AG09309 (cell line): ENCODE measurements around the gene CEP41.
"Not testable (repeated sequence)": the region's sequence is repeated elsewhere in the genome, so short reads cannot be mapped to it uniquely, and the experiment has no call there.

Experiments
- DNase-seq: peaks from one replicate; pipeline ENCODE4 v3.0.0-alpha.2; 2010; ENCODE audit warnings: low read depth
- H3K4me3 ChIP-seq: 2 replicates; pipeline ENCODE4 v1.5.1; 2011; ENCODE audit warnings: mild to moderate bottlenecking, low read depth, low read length, moderate library complexity; ENCODE audit not compliant: control insufficient read depth
- TF ChIP-seq, protein P1 (sequence below): IDR thresholded peaks from 2 replicates; pipeline ENCODE4 v1.5.1; 2011; ENCODE audit warnings: mild to moderate bottlenecking, low read depth, low read length, inconsistent platforms; ENCODE audit not compliant: insufficient read depth, control insufficient read depth; ENCODE audit errors: missing control alignments

Gene CEP41

DNA sequence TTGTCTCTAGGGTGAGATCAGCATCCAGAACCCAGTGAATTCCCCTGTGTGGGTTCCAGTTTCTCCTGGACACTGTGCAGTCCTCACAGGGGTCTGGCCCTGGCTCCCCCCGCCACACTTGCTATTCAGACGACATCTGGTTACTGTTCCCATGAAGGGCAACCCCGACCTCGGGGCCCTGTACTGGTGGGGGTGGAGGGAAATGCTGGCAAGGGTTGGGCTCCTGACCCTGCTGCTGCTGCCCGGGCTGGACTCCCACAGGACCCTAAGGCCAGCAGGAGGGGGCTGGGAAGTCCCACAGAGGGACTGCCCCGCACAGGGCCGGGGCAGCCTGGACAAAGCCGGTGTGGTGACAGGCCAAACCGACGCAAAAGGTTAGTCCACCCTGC, 61.3 kb downstream of the CEP41 start:
- no peak overlapping the region for H3K4me3 ChIP-seq
- DNase-seq: no peak
- TF ChIP-seq, protein P1, sequence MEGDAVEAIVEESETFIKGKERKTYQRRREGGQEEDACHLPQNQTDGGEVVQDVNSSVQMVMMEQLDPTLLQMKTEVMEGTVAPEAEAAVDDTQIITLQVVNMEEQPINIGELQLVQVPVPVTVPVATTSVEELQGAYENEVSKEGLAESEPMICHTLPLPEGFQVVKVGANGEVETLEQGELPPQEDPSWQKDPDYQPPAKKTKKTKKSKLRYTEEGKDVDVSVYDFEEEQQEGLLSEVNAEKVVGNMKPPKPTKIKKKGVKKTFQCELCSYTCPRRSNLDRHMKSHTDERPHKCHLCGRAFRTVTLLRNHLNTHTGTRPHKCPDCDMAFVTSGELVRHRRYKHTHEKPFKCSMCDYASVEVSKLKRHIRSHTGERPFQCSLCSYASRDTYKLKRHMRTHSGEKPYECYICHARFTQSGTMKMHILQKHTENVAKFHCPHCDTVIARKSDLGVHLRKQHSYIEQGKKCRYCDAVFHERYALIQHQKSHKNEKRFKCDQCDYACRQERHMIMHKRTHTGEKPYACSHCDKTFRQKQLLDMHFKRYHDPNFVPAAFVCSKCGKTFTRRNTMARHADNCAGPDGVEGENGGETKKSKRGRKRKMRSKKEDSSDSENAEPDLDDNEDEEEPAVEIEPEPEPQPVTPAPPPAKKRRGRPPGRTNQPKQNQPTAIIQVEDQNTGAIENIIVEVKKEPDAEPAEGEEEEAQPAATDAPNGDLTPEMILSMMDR: no peak

DNA sequence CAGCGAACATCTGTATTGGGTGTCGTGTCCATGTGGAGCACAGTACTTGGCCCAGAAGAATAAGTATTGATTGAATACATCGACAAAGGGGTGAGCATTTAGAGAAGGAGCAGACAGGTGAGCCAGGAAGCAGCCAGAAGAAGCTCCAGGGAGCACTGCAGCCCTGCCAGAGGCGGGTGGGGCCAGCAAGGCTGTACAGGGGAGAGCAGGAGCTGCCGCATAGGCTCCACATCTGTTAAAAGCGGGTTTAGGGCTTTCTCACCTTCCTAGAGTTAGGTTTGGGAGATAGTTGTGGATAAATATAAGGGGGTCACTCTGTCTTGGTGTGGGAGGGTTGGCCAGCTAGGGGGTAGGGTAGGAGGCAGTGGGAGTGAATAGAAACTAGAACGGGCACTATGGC, 61.8 kb downstream of the CEP41 start:
- DNase-seq: no peak
- no peak overlapping the region for H3K4me3 ChIP-seq
- TF ChIP-seq, protein P1: no peak

DNA sequence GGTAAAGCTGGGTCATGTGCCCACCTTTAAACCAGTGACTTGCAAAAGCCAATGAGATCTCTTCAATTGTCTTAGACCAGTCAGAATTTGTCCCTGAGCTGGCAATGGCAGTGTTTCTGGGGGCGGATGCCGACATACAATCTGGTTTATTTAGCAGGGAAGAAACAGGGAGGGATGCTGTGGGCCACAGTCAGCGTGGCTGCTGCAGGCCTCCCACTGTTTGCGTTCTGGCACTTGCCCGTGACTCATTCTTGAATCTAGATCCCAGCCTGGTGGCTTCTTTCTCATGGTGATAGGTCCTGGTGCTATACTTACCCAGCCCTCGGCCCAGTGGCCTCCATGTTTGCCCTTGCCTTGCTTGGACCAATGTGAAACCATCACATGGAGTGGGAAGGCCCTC, 63.6 kb downstream of the CEP41 start:
- TF ChIP-seq, protein P1: no peak
- no peak for DNase-seq
- no peak overlapping the region for H3K4me3 ChIP-seq

DNA sequence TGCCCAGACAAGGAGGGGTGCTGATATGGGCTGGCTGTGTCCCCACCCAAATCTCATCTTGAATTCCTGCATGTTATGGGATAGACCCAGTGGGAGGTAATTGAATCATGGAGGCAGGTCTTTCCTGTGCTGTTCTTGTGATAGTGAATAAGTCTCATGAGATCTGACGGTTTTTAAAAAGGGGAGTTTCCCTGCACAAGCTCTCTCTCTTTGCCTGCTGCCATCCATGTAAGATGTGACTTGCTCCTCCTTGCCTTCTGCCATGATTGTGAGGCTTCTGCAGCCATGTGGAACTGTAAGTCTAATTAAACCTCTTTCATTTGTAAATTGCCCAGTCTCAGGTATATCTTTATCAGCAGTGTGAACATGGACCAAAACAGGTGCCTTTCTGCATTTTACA, 64.4 kb downstream of the CEP41 start:
- not testable (repeated sequence) for DNase-seq, H3K4me3 ChIP-seq

DNA sequence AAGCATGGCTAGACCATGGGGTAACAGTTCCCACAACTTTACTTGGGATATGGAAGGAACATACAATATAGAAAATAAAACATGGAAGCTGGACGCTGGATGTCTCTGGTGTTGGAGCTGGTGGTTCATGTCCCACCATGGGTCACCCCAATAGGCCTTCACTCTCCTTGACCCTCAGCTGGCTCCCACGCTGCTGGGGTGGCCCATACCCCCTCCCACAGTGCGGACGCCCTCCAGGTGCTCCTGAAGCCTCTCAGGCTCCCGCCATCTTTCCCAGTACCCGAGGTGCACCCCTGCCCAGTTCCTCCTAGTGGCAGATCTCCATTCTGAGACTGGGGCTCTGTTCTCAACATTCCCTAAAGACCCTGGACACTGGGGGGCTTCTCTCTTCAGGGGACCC, 66.3 kb downstream of the CEP41 start:
- TF ChIP-seq, protein P1: no peak

DNA sequence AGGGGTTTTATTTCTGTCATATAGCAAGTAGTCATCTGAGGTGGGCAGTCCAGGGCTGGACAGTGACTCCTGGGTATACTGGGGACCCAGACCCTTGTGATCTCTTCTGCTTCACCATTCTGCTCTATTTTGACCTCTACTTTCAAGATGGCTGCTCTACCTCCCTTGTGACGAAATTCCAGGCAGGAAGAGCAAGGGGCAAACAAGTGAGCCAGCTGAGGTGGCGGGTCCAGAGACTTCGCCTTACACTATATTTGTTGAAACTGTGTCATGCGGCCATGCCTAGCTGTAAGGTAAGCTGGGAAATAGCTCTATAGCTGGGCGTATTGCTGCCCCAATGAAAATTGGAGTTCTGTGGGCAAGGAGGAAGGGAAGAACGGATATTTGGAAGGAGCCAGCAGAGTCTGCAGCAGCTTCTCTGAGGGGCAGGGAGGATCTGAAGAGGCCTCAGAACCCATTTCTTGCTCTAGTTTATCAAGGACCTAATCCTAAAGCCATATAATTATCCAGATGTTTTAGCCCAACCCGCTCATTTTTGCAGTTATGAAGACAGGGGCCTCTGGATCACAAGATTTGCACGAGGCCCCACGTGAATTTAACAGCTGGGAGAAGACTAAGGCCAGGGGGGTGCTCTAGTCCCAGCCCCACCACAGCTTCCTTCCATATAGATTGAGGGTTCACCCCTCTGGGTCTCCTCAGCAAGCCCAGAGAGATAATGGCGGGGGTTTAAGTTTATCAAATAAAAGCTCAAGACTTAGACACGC, 68.2 kb downstream of the CEP41 start:
- H3K4me3 ChIP-seq: no peak overlapping the region
- DNase-seq: no peak
- TF ChIP-seq, protein P1: no peak

More for the DNA sequence above, 66.3 kb downstream of the CEP41 start:
- H3K4me3 ChIP-seq: no peak overlapping the region
- DNase-seq: no peak

DNA sequence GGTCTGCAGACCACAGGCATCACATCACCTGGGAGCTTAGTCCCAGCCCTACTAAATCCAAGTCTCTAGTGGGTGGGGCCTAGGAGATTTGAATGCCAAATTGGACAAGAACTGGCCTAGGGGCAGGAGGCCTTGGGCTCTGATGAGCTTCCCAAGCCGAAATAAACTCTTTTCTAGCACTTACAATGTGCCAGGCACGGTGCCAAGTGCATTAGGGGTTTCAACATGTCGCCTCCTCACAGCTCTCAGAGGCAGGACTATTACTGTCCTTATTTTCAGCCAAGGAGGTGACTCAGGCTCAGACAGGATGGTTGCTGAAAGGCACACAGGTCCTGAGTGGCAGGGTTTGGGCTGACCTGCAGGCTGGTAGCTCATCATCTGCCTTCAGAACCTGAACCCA, 69.8 kb downstream of the CEP41 start:
- DNase-seq: no peak
- H3K4me3 ChIP-seq: no peak overlapping the region
- TF ChIP-seq, protein P1: no peak
